ENCODE measurements around the gene HIVEP3.

DNA sequence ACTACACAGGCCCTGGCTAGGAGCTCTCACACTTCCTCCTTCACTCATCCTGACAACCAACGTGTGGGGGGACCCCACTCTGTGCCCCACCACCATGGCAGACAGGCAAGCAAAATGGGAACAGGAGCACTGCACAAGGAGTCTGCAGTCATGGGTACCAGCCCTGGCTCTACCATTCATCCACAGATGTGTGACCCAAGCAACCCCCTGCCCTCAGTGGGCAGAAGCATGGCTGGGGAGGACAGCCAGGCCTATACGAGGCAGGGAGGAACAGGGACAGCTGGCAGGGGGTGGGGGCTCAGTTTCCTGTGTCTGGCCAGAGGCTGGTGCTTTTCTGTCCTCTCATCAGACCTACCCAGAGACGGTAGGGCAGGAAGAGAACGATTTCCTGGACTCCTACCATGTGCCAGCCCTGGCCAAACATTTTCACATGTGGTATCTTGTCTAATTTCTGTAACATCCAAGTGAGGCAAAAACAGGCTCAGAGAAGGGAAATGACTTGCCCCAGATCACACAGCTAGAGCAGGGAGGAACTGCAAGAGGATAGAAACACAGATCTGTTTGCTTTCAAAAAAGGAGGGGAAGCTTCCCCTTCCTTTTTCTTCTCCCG, 178.0 kb downstream of the HIVEP3 start:
- TF ChIP-seq ATRX (CRISPR knock-in tag; IDR thresholded peaks at IDR 0.05; ENCODE audit: borderline replicate concordance): no peak
- TF ChIP-seq, protein P1, sequence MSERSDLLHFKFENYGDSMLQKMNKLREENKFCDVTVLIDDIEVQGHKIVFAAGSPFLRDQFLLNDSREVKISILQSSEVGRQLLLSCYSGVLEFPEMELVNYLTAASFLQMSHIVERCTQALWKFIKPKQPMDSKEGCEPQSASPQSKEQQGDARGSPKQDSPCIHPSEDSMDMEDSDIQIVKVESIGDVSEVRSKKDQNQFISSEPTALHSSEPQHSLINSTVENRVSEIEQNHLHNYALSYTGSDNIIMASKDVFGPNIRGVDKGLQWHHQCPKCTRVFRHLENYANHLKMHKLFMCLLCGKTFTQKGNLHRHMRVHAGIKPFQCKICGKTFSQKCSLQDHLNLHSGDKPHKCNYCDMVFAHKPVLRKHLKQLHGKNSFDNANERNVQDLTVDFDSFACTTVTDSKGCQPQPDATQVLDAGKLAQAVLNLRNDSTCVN (CRISPR knock-in tag; IDR thresholded peaks at IDR 0.05; ENCODE audit: borderline replicate concordance): no peak
- TF ChIP-seq, protein P2, sequence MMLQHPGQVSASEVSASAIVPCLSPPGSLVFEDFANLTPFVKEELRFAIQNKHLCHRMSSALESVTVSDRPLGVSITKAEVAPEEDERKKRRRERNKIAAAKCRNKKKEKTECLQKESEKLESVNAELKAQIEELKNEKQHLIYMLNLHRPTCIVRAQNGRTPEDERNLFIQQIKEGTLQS (CRISPR knock-in tag; IDR thresholded peaks at IDR 0.05): no peak

Measured in HepG2 (cell line).